Ovary (tissue), 9 donors: ENCODE data around the gene SIK3. TPM values are rescaled to one million over a fixed set of nuclear protein-coding genes. Genes with fewer than 3 reads are reported as not detected.

Experiments used
- DNase-seq, 5 donors: peaks; one replicate each; pipeline ENCODE4 v3.0.0-alpha.2; 2019 to 2020
- H3K27ac ChIP-seq, 2 donors: fragments of 200-600 bp; one replicate each; pipeline versions ENCODE4 v1.5.1 to v1.8.0; 2019 to 2022
- H3K27me3 ChIP-seq: fragments of 200-600 bp; one replicate; pipeline ENCODE4 v1.8.0; 2022
- H3K36me3 ChIP-seq: fragments of 200-600 bp; sonication (generic); one replicate; pipeline ENCODE4 v1.5.1; 2019
- H3K4me1 ChIP-seq: one replicate; pipeline ENCODE4 v1.8.1; 2013; ENCODE audit warnings: mild to moderate bottlenecking, moderate library complexity; ENCODE audit not compliant: insufficient read depth
- H3K4me3 ChIP-seq: fragments of 200-600 bp; sonication (generic); one replicate; pipeline ENCODE4 v1.5.1; 2017
- H3K9me3 ChIP-seq, 2 donors: fragments of 200-600 bp in 1 of 2; sonication (generic) in 1 of 2; one replicate each; pipeline versions ENCODE4 v1.5.1 to v1.8.1; 2013 to 2019; ENCODE audit warnings: mild to moderate bottlenecking in 1 of 2, moderate library complexity in 1 of 2
- CTCF ChIP-seq, 3 donors: fragments of 450-650 bp in 2 of 3; fragments of 200-600 bp in 1 of 3; IDR thresholded peaks; one replicate each; pipeline versions ENCODE4 v1.5.1 to v1.8.0; 2016 to 2022; ENCODE audit warnings: antibody characterized with exemption in 3 of 3, mild to moderate bottlenecking in 1 of 3
- EP300 ChIP-seq: sonication (generic); formaldehyde crosslinking; IDR thresholded peaks from one replicate; pipeline ENCODE4 v1.6.1; 2017; ENCODE audit warnings: antibody characterized with exemption
- POLR2A ChIP-seq: fragments of 450-650 bp; IDR thresholded peaks from one replicate; pipeline ENCODE4 v1.6.1; 2017; ENCODE audit warnings: antibody characterized with exemption, mild to moderate bottlenecking, moderate library complexity
- WGBS, 3 donors: extraction: QIAGEN DNeasy Blood & Tissue Kit in 1 of 3; methylation state at CpG; one replicate each; pipeline versions ENCODE4 v1.1.5 to v1.1.7; 2013 to 2017; 5-methylcytosine and 5-hydroxymethylcytosine counted together
- intact Hi-C, 4 donors: fragments of 100-400 bp; cut with DNase I; formaldehyde crosslinking; loops; one replicate each; pipeline versions ENCODE4 v1.11.0 to v1.15.1; 2022 to 2023
- polyA plus RNA-seq, 2 donors: library from polyadenylated mRNA; stranded (reverse); fragments of 200-250 nt in 1 of 2; fragments of 350-450 nt in 1 of 2; fragmentation: Illumina TruSeq in 1 of 2; extraction: RNeasy Lipid Tissue Mini Kit (QIAGEN cat#74804) in 1 of 2; gene quantifications; one replicate each; pipeline ENCODE4 v1.2.3, GENCODE V29; 2013 to 2014
- total RNA-seq, 7 donors: library from RNA; depleted of rRNA in 2 of 7; stranded (reverse); fragments of >200 nt in 2 of 7; fragmentation: NEBNext Ultra II Directional in 3 of 7; extraction: Animal tissue kit (Norgen Biotek cat#: 25700) in 3 of 7; gene quantifications; one replicate each; pipeline versions ENCODE4 v1.1.0 to v1.2.4, GENCODE V29; 2016 to 2023
- donor health status: DM: no; HTN: no; CAD: no; lungs with moderate emphysema.
- donor health status: DM: no; HTN: no; CAD: no.
- donor health status: Bipolar disorder and iron deficiency.
- donor health status: DM: yes; HTN: yes; CAD: no.
- donor health status: DM: no; HTN: no; CAD: no.
- donor health status: DM: yes; HTN: yes; CAD: no.

Gene SIK3
- total and polyA plus RNA-seq, 9 donors = 18.3 to 134 (median 56.2) TPM

GRCh38 chr11:117010808-117011540 lies 87.3 kb downstream of the SIK3 start:
- Histone ChIP-seq H3K36me3 (no peaks in the 10 kb centered on the region), H3K27ac (no peak overlapping the region), H3K4me1 (peaks cover 6% of the 10 kb centered on the region), H3K27me3 (no peaks in the 10 kb centered on the region), H3K9me3 (no peaks in the 10 kb centered on the region), H3K4me3 (no peak overlapping the region)
- 57 to 63% (median 57%) methylated on average over 14 of the region's 14 CpGs for WGBS, 3 donors
- intact Hi-C loops = no loop called here
- TF ChIP-seq POLR2A = no peak
- no peak for TF ChIP-seq CTCF (IDR thresholded peaks at IDR 0.05)
- no peak for TF ChIP-seq EP300
- no peak for DNase-seq

GRCh38 chr11:117009905-117010605 lies 88.2 kb downstream of the SIK3 start:
- no peaks in the 10 kb centered on the region for H3K27me3 ChIP-seq
- DNase-seq = no peak
- no peak overlapping the region for H3K27ac ChIP-seq
- no peak overlapping the region for H3K4me3 ChIP-seq
- intact Hi-C loops = no loop called here
- WGBS, 3 donors = 52 to 89% (median 57%) methylated on average over 3 of the region's 3 CpGs
- H3K4me1 ChIP-seq = peaks cover 6% of the 10 kb centered on the region
- no peaks in the 10 kb centered on the region for H3K36me3 ChIP-seq
- no peak for TF ChIP-seq EP300
- no peak for TF ChIP-seq CTCF (IDR thresholded peaks at IDR 0.05)
- TF ChIP-seq POLR2A = no peak
- H3K9me3 ChIP-seq = no peaks in the 10 kb centered on the region

DNA sequence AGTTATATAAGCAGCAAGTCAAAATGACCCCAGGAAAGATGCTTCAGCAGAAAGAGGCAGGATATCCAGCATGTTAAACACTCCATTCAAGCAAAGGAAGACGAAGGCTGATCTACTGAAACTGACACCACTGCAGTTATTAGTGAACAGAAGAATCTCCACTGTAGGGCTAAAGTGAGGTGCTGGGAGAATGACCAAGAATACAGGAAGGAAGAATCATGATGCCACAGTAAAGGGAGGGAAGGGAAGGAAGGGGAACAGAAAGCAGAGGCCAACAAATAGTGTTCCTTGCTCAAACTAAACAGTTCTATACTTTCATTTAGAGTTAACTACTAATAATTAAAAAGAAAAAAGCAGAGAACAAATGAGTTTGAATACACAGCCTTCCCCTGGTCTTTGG lies 92.5 kb downstream of the SIK3 start:
- no peaks in the 10 kb centered on the region for H3K9me3 ChIP-seq
- H3K27ac ChIP-seq = no peak overlapping the region
- H3K4me3 ChIP-seq = no peak overlapping the region
- DNase-seq = no peak
- peaks cover 4% of the 10 kb centered on the region for H3K4me1 ChIP-seq
- TF ChIP-seq CTCF (IDR thresholded peaks at IDR 0.05) (no peak), POLR2A (no peak), EP300 (no peak)
- 87 to 93% (median 92%) methylated on average over 1 of the region's 1 CpG for WGBS, 3 donors
- H3K27me3 ChIP-seq = no peaks in the 10 kb centered on the region
- intact Hi-C loops = no loop called here
- no peaks in the 10 kb centered on the region for H3K36me3 ChIP-seq

DNA sequence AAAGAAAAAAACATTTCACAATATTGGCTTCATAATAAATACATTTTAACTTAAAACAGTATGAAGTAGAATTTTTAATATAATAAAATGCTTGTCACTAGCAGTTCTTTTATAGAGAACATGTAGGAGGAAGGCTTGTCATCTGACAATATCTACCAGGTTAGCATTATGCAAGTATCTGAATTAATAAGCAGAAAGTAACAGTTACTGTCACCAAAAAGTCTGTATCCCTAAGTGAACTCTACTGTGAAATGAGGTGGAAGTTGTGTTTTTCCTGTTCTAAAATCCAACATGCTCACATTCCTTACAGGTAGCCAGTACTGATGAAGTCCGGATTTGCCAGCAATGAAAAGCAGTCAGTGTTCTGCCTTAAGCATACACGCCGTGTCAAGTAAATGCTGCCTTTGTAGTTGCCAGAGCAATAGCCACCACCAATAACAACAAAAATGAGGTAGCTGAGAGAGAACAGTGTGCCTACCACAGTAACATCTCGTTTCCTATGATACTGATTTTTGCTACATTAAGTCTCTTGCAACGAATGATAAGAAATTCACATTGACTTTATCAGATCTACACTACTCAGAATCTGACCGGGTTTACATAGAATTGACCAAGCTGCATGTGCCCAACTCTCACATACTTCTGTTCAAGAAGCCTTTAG lies 95.5 kb downstream of the SIK3 start:
- H3K4me3 ChIP-seq = no peak overlapping the region
- no peak for TF ChIP-seq POLR2A
- TF ChIP-seq EP300 = no peak
- no peak for TF ChIP-seq CTCF (IDR thresholded peaks at IDR 0.05)
- peaks cover 3% of the 10 kb centered on the region for H3K4me1 ChIP-seq
- H3K9me3 ChIP-seq = no peaks in the 10 kb centered on the region
- no peak for DNase-seq
- no peak overlapping the region for H3K27ac ChIP-seq
- WGBS, 3 donors = 86 to 90% (median 87%) methylated on average over 6 of the region's 6 CpGs
- no peaks in the 10 kb centered on the region for H3K36me3 ChIP-seq
- intact Hi-C loops = no loop called here
- H3K27me3 ChIP-seq = no peaks in the 10 kb centered on the region
